MM.1S (cell line): Measurements from ENCODE around the gene MRPS5.

ENCODE experiments used
- DNase-seq: peaks from one replicate; pipeline ENCODE4 v3.0.0-alpha.2; 2015
- H2AFZ ChIP-seq: fragments of 300-600 bp; sonication (generic); 2 replicates; pipeline ENCODE4 v1.6.0; 2016; ENCODE audit warnings: antibody characterized with exemption, low read length
- H3F3A ChIP-seq: fragments of 300-600 bp; sonication (generic); 2 replicates; pipeline ENCODE4 v1.6.1; 2016; ENCODE audit warnings: mild to moderate bottlenecking, antibody characterized with exemption, low read length, moderate library complexity, mixed read lengths; ENCODE audit not compliant: insufficient read depth
- H3K27ac ChIP-seq: fragments of 300-600 bp; sonication (generic); 2 replicates; pipeline ENCODE4 v1.5.1; 2016; ENCODE audit warnings: mild to moderate bottlenecking, low read length
- H3K27me3 ChIP-seq: fragments of 300-600 bp; sonication (generic); replicated peaks from 2 replicates; pipeline ENCODE4 v1.6.0; 2016; ENCODE audit warnings: low read length; ENCODE audit not compliant: insufficient read depth
- H3K36me3 ChIP-seq: fragments of 300-600 bp; sonication (generic); replicated peaks from 2 replicates; pipeline ENCODE4 v1.6.1; 2016; ENCODE audit warnings: mild to moderate bottlenecking, low read length, mixed read lengths; ENCODE audit not compliant: insufficient read depth
- H3K4me1 ChIP-seq: fragments of 300-600 bp; sonication (generic); 2 replicates; pipeline ENCODE4 v1.6.1; 2016; ENCODE audit warnings: low read length, mixed read lengths
- H3K4me2 ChIP-seq: fragments of 300-600 bp; sonication (generic); 2 replicates; pipeline ENCODE4 v1.6.0; 2016; ENCODE audit warnings: low read depth, low read length
- H3K4me3 ChIP-seq: fragments of 300-600 bp; sonication (generic); 2 replicates; pipeline ENCODE4 v1.5.1; 2016; ENCODE audit warnings: low read length, mixed read lengths
- H3K79me2 ChIP-seq: fragments of 300-600 bp; sonication (generic); 2 replicates; pipeline ENCODE4 v1.6.1; 2016; ENCODE audit warnings: mixed run types, low read length, mixed read lengths
- H3K9ac ChIP-seq: fragments of 300-600 bp; sonication (generic); 2 replicates; pipeline ENCODE4 v1.6.1; 2016; ENCODE audit warnings: low read length, mixed read lengths
- H3K9me2 ChIP-seq: fragments of 300-600 bp; sonication (generic); replicated peaks from 2 replicates; pipeline ENCODE4 v1.6.1; 2016; ENCODE audit warnings: mild to moderate bottlenecking, low read length, mixed read lengths; ENCODE audit not compliant: insufficient read depth
- H3K9me3 ChIP-seq: fragments of 300-600 bp; sonication (generic); replicated peaks from 2 replicates; pipeline ENCODE4 v1.6.1; 2016; ENCODE audit warnings: mild to moderate bottlenecking, low read length, mixed read lengths; ENCODE audit not compliant: insufficient read depth
- H4K20me1 ChIP-seq: fragments of 300-600 bp; sonication (generic); 2 replicates; pipeline ENCODE4 v1.6.1; 2016; ENCODE audit warnings: mild to moderate bottlenecking, low read length, moderate library complexity, mixed read lengths; ENCODE audit not compliant: insufficient read depth
- EZH2 ChIP-seq: fragments of 300-600 bp; sonication (generic); optimal IDR thresholded peaks from 2 replicates; pipeline ENCODE3; 2017; ENCODE audit warnings: low read depth, mild to moderate bottlenecking, antibody characterized with exemption, low read length, mixed read lengths
- EZH2phosphoT487 ChIP-seq: fragments of 300-600 bp; sonication (generic); IDR thresholded peaks from 2 replicates; pipeline ENCODE4 v1.6.1; 2018; ENCODE audit warnings: antibody characterized with exemption, low read length
- TF ChIP-seq, protein P1 (sequence below): fragments of 300-600 bp; sonication (generic); IDR thresholded peaks from 2 replicates; pipeline ENCODE4 v1.5.1; 2016; ENCODE audit warnings: antibody characterized with exemption, low read length, mixed read lengths

MRPS5 gene

DNA sequence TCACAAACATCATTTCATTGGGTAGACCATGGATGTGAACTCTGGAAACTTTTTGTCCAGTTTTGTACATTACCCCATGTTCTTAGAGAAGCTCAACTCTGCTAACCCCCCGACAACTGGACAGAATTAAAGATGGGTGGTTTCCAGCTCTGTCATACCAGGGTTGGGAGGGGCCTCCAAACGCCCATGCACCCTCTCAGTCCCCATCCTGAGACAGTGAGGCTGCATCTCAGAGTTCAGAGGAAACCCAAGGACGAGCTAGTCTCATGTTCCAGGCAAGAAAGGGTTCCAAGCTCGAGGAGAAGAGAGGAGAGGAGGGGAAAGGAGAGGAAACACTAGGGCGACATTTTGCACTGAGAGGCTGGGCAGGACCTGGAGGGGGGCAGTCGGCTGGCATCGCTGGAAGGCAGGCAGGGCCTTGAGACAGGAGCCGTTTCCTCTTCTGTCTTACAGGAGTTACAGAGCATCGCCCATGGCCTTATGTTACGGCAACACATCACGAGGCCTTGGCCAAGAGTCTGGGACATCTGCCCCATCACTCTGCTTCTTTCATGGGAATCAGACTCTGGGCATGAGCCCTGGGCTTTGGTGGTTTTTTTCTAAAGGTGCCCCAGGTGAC lies 79.7 kb downstream of the MRPS5 start:
- Histone ChIP-seq H4K20me1 (no peaks in the 10 kb centered on the region), H3K79me2 (no peaks in the 10 kb centered on the region), H3K4me1 (no peaks in the 10 kb centered on the region), H3F3A (no peaks in the 10 kb centered on the region), H3K9ac (no peak overlapping the region), H3K9me3 (no peaks in the 10 kb centered on the region), H3K36me3 (no peaks in the 10 kb centered on the region), H3K4me3 (no peak overlapping the region), H3K4me2 (no peak overlapping the region), H3K27me3 (no peaks in the 10 kb centered on the region), H2AFZ (no peak overlapping the region), H3K27ac (no peak overlapping the region), H3K9me2 (no peaks in the 10 kb centered on the region)
- TF ChIP-seq EZH2phosphoT487, result no peak
- no peak for DNase-seq

DNA sequence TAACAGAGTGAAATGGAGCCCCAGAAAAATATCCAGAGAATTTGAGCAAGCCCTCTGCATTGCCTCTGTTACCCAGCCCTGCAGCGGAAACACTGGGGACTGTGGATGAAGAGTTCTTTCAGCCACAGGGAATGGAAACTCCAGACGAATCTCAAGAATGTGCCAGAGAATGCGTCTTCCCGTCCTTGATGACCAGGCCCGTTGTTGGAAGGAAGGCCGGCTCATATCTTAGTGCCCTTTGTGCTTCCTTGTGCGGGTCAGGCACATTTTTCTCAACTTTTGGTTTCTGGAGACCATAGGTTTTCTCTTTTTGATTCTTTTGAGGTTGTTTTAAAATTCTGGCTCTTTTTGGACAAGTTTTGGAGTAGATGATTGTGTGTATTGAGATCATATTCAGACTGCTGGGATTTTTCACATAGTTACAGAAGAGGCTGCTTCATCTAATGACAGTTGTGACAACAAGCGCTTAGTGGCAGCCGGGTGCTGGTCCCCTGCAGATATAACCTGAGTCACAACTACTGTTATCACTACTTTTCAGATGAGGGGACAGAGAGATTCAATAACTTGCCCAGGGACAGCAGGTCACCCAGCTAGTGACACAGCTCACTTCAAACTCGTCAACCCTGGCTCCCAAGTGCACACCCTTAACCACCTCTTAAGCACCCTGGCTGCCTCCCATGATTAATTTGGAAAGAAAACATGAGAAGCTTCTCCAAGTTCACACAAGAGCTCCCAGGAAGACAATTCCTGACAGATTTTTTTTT lies 80.4 kb downstream of the MRPS5 start:
- H3F3A ChIP-seq, result no peaks in the 10 kb centered on the region
- no peaks in the 10 kb centered on the region for H3K9me2 ChIP-seq
- H3K79me2 ChIP-seq, result no peaks in the 10 kb centered on the region
- no peak overlapping the region for H2AFZ ChIP-seq
- no peak for DNase-seq
- no peaks in the 10 kb centered on the region for H4K20me1 ChIP-seq
- TF ChIP-seq EZH2, result no peak
- no peak for TF ChIP-seq EZH2phosphoT487
- TF ChIP-seq, protein P1, sequence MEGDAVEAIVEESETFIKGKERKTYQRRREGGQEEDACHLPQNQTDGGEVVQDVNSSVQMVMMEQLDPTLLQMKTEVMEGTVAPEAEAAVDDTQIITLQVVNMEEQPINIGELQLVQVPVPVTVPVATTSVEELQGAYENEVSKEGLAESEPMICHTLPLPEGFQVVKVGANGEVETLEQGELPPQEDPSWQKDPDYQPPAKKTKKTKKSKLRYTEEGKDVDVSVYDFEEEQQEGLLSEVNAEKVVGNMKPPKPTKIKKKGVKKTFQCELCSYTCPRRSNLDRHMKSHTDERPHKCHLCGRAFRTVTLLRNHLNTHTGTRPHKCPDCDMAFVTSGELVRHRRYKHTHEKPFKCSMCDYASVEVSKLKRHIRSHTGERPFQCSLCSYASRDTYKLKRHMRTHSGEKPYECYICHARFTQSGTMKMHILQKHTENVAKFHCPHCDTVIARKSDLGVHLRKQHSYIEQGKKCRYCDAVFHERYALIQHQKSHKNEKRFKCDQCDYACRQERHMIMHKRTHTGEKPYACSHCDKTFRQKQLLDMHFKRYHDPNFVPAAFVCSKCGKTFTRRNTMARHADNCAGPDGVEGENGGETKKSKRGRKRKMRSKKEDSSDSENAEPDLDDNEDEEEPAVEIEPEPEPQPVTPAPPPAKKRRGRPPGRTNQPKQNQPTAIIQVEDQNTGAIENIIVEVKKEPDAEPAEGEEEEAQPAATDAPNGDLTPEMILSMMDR, result no peak
- H3K4me1 ChIP-seq, result no peaks in the 10 kb centered on the region
- H3K9ac ChIP-seq, result no peak overlapping the region
- H3K27me3 ChIP-seq, result no peaks in the 10 kb centered on the region
- H3K36me3 ChIP-seq, result no peaks in the 10 kb centered on the region
- H3K4me2 ChIP-seq, result no peak overlapping the region
- H3K27ac ChIP-seq, result no peak overlapping the region
- no peak overlapping the region for H3K4me3 ChIP-seq
- H3K9me3 ChIP-seq, result no peaks in the 10 kb centered on the region

DNA sequence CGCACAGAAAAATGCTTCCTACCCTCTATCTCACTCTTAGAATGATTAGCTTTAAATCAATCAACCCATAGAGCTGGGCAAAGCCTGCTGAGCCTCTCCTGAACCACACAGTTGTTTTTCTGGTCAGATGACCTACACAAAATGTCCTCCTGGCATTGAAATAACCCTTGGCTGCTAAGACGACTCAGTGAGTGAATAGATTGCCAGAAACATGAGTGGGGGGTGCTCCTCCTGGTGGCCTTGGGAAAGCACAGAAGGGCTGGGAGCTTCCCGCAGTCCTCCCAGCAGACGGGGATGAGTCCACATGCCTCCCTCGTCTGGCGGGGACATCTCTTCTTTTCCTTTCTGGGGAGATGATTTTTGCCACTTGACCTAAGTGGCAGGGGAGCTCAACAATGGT lies 81.2 kb downstream of the MRPS5 start:
- H3K27ac ChIP-seq, result no peak overlapping the region
- H2AFZ ChIP-seq, result no peak overlapping the region
- H3K79me2 ChIP-seq, result no peaks in the 10 kb centered on the region
- H3K27me3 ChIP-seq, result no peaks in the 10 kb centered on the region
- no peak overlapping the region for H3K4me3 ChIP-seq
- H3K9me3 ChIP-seq, result no peaks in the 10 kb centered on the region
- no peaks in the 10 kb centered on the region for H4K20me1 ChIP-seq
- TF ChIP-seq EZH2phosphoT487, result no peak
- TF ChIP-seq EZH2, result no peak
- TF ChIP-seq, protein P1, result no peak
- H3K9me2 ChIP-seq, result no peaks in the 10 kb centered on the region
- no peak overlapping the region for H3K4me2 ChIP-seq
- no peaks in the 10 kb centered on the region for H3F3A ChIP-seq
- no peaks in the 10 kb centered on the region for H3K4me1 ChIP-seq
- DNase-seq, result no peak
- H3K36me3 ChIP-seq, result no peaks in the 10 kb centered on the region
- no peak overlapping the region for H3K9ac ChIP-seq

DNA sequence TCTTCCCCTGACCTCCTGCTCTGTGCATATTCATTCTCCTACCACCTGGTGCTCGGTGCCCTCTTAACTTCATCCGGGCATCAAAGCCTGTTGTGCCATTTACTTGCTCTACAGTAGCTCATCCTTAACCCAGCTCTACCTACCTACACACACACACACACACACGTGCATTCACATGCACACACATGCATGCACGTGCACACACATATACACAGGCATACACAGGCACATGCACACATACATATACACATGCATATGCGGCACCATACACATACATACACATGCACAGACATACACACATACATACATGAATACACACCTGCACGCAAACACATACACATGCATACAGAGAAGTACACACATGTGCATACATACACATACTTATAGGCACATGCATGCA lies 81.6 kb downstream of the MRPS5 start:
- Histone ChIP-seq H3K36me3 (no peaks in the 10 kb centered on the region), H3K4me1 (no peaks in the 10 kb centered on the region), H3K4me2 (no peak overlapping the region), H3K9me2 (no peaks in the 10 kb centered on the region), H2AFZ (no peak overlapping the region), H3K27ac (no peak overlapping the region), H3K27me3 (no peaks in the 10 kb centered on the region), H3F3A (no peaks in the 10 kb centered on the region), H4K20me1 (no peaks in the 10 kb centered on the region), H3K79me2 (no peaks in the 10 kb centered on the region), H3K9ac (no peak overlapping the region), H3K4me3 (no peak overlapping the region), H3K9me3 (no peaks in the 10 kb centered on the region)
- DNase-seq, result no peak
- TF ChIP-seq EZH2 (no peak), EZH2phosphoT487 (no peak)
- TF ChIP-seq, protein P1, result no peak
